ENCODE measurements around the gene ASTN2.

Gene ASTN2

DNA sequence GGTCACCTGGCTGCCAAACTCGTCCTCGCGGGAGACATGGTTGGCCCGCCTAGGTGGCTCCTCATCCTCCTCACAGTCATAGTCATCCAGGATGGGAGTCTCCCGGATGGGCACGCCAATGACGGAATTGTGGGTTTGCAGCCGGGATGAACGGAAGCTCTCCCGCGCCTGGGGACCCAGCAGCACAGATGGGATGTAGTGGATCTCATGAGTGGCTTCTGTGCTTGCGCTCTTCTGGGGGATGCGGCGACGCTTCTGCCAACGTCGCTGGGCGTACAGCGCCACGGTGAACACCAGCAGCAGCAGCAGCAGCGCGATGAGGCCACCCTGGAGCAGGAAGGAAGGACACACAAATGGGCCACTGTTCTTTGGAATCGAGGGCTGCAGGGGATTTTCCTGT is 200.4 kb downstream of the ASTN2 start:
- Histone ChIP-seq H3K27me3 (no peaks in the 10 kb centered on the region), H3K4me3 (no peak overlapping the region), H3K36me3 (no peaks in the 10 kb centered on the region), H3K27ac (no peak overlapping the region), H3K4me1 (no peaks in the 10 kb centered on the region), H3K9me3 (peaks cover 0 to 2% (median 0%) of the 10 kb centered on the region in 3 donors)
- intact Hi-C loops (cut with DNase I; ENCODE audit: low total_unique reads): no loop called here
- no peak for DNase-seq
- TF ChIP-seq CTCF (IDR thresholded peaks at IDR 0.05): no peak

- Histone ChIP-seq H3K36me3 (no peaks in the 10 kb centered on the region), H3K27ac (no peak overlapping the region), H3K4me1 (no peaks in the 10 kb centered on the region), H3K27me3 (no peaks in the 10 kb centered on the region), H3K9me3 (peaks cover 0 to 11% (median 4%) of the 10 kb centered on the region in 3 donors), H3K4me3 (no peak overlapping the region)
- no peak for DNase-seq
- no peak for TF ChIP-seq CTCF (IDR thresholded peaks at IDR 0.05)
- intact Hi-C loops (cut with DNase I; ENCODE audit: low total_unique reads): no loop called here
These were observed 203.6 kb downstream of the ASTN2 start for GRCh38 chr9:117211280-117211679.

DNA sequence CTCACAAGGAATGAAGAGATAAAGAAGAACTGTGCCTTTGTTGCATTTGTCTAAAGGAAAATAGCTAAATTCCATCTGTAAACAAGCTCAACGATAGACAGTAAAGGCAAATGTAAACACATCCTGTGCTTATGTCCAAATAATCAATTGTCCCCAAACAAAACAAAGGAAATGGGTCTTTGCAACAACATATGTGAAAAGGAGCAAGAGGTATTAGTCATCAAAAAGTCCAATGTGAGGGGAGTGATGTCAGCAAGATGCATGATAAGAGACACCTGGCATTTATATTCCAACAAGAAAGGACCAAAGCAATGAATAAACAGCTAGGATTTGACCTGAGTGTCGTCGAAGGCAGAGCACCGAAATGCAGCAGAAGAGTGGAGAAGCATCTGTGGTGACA is 209.1 kb downstream of the ASTN2 start:
- Histone ChIP-seq H3K9me3 (peaks cover 0 to 11% (median 4%) of the 10 kb centered on the region in 3 donors), H3K36me3 (no peaks in the 10 kb centered on the region), H3K4me3 (no peak overlapping the region), H3K27me3 (no peaks in the 10 kb centered on the region), H3K4me1 (no peaks in the 10 kb centered on the region), H3K27ac (no peak overlapping the region)
- intact Hi-C loops (cut with DNase I; ENCODE audit: low total_unique reads): no loop called here
- no peak for TF ChIP-seq CTCF (IDR thresholded peaks at IDR 0.05)
- no peak for DNase-seq

- peaks cover 0 to 11% (median 4%) of the 10 kb centered on the region in 3 donors for H3K9me3 ChIP-seq
- no peak overlapping the region for H3K4me3 ChIP-seq
- no peaks in the 10 kb centered on the region for H3K36me3 ChIP-seq
- no peaks in the 10 kb centered on the region for H3K4me1 ChIP-seq
- TF ChIP-seq CTCF (IDR thresholded peaks at IDR 0.05): no peak
- intact Hi-C loops (cut with DNase I; ENCODE audit: low total_unique reads): no loop called here
- H3K27me3 ChIP-seq: no peaks in the 10 kb centered on the region
- H3K27ac ChIP-seq: no peak overlapping the region
- no peak for DNase-seq
These were observed 209.9 kb downstream of the ASTN2 start for GRCh38 chr9:117204971-117205370.

DNA sequence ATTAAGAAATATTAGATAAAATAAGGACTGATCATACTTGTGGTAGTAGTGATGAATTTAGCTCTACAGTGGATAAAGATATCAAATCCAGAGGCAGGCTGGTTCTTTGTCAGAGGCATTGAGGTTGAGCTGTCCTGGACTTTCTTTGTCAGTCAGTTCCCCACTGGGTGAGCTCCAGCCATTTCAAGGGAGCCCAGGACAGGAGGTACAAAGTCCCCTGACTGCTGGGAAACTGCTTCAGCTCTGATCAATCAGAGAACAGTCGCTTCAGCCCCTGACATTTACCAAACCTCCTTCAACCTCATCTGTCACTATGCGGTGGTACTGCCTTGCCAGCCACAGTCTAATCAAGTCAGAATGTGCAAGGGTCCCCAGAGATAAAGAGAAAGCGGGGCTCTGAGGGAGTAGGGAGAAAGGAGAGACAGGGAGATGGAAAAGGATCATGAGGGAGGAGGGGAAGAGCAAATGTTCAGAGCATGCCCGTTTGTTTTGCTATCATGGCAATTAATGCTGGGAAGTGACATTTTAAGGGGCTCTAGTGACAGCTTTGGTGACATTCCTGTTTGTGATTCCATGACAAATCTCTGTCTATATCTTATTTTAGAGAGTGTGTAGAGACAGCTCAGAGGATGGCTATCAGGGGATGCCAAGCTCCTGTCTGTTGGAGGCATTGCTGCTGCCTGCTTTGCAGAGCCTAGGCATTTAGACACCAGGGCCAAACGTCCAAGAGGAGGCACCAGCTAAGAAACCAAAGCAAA is 223.2 kb downstream of the ASTN2 start:
- intact Hi-C loops (cut with DNase I; ENCODE audit: low total_unique reads): no loop called here
- H3K4me1 ChIP-seq: no peaks in the 10 kb centered on the region
- H3K36me3 ChIP-seq: no peaks in the 10 kb centered on the region
- H3K9me3 ChIP-seq: no peaks in the 10 kb centered on the region
- H3K4me3 ChIP-seq: no peak overlapping the region
- H3K27me3 ChIP-seq: no peaks in the 10 kb centered on the region
- TF ChIP-seq CTCF (IDR thresholded peaks at IDR 0.05): no peak
- no peak overlapping the region for H3K27ac ChIP-seq
- DNase-seq: no peak
